Stomach (tissue), 4 donors: ENCODE measurements around the gene CIC.

Experiments
- CTCF ChIP-seq, 7 experiments: fragments of 450-650 bp in 4 of 7; fragments of 200-600 bp in 3 of 7; sonication (generic) in 3 of 7; IDR thresholded peaks; one replicate each; pipeline ENCODE4 v1.5.1; 2016 to 2019; ENCODE audit warnings: antibody characterized with exemption in 7 of 7, control low read depth in 2 of 7, mild to moderate bottlenecking in 1 of 7
- EP300 ChIP-seq: sonication (generic); formaldehyde crosslinking; IDR thresholded peaks from one replicate; pipeline ENCODE4 v1.6.1; 2017; ENCODE audit warnings: antibody characterized with exemption

DNA sequence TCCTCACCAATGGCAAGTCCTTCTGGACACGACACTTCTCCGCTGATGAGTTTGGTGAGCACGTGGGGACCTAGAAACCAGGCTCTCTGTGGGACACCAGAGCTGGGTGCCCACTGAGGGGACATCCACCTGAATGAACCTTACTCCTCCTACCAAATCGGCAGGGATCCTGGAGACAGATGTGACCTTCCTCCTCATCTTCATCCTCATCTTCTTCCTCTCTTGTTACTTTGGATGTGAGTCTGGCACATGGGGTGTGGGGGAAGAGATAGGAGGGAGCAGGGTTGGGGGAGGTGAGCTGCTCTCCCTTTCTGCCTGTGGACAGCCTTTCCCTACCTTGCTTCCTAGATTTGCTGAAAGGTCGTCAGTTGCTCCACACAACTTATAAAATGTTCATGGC lies 46.0 kb downstream of the CIC start:
- no peak for TF ChIP-seq CTCF (IDR thresholded peaks at IDR 0.05)
- TF ChIP-seq EP300 = no peak
